Measurements from ENCODE around the gene LMF2. TPM values are rescaled to one million over a fixed set of nuclear protein-coding genes. Genes with fewer than 3 reads are reported as not detected.

LMF2 gene
- total RNA-seq, 1 experiment from 2014 or later = 56.9 TPM

GRCh38 chr22:50459016-50459415 is 48.5 kb downstream of the LMF2 start:
- ChIA-PET RAD21 (ENCODE audit: low non-redundant PET in 1 of 2, low total read pairs in 2 of 2, uncharacterized antibody in 2 of 2, unreplicated experiment in 2 of 2) (no interaction called here), CTCF (no interaction called here), POLR2A (no interaction called here)
- Histone ChIP-seq H3K9me2 (ENCODE audit: insufficient read depth) (no peaks in the 10 kb centered on the region), H3K4me1 (ENCODE audit: control insufficient read depth in 1 of 2, insufficient read depth in 2 of 2, low read length in 2 of 2) (no peaks in the 10 kb centered on the region), H3K9me3 (ENCODE audit: control insufficient read depth in 1 of 2, insufficient read depth in 1 of 2, low read depth in 1 of 2, low read length in 2 of 2) (no peaks in the 10 kb centered on the region), H3K4me3 (replicated peaks in 1 of 2; ENCODE audit: low read depth in 1 of 2, low read length in 2 of 2) (no peak overlapping the region), H4K20me1 (ENCODE audit: insufficient read depth) (no peaks in the 10 kb centered on the region), H3K27me3 (ENCODE audit: insufficient read depth, low read length) (no peaks in the 10 kb centered on the region), H3K9ac (ENCODE audit: low read length) (no peak overlapping the region), H3K4me2 (ENCODE audit: low read length) (no peak overlapping the region), H2AFZ (ENCODE audit: low read depth, low read length, poor library complexity, severe bottlenecking) (no peak overlapping the region), H3K27ac (ENCODE audit: low read depth, low read length) (no peak overlapping the region), H3K79me2 (ENCODE audit: insufficient read depth, low read length) (no peaks in the 10 kb centered on the region), H3K36me3 (ENCODE audit: control insufficient read depth in 1 of 2, insufficient read depth in 2 of 2, low read length in 2 of 2) (peaks cover 19 to 28% of the 10 kb centered on the region in 2 experiments; a peak in 3 of 4 replicates)
- intact Hi-C loops (cut with micrococcal nuclease) = no loop called here
- BruUV-seq (replicated peaks) = no TSS peak
- DNase-seq (ENCODE audit: low read depth, low spot score) (no peak), ATAC-seq (no peak)
- TF ChIP-seq ZNF274 (IDR thresholded peaks at IDR 0.05; ENCODE audit: low read depth, low read length) (no peak), CEBPB (IDR thresholded peaks at IDR 0.05; ENCODE audit: low read depth) (no peak), EZH2 (IDR thresholded peaks at IDR 0.05) (no peak), FOSL1 (IDR thresholded peaks at IDR 0.05; ENCODE audit: low read depth) (no peak), ELF1 (IDR thresholded peaks at IDR 0.05; ENCODE audit: borderline replicate concordance, low read depth) (no peak), CTCF (IDR thresholded peaks at IDR 0.05 in 2 of 3, conservative IDR thresholded peaks at IDR 0.05 in 1 of 3; ENCODE audit: borderline replicate concordance in 1 of 3, insufficient read depth in 1 of 3, low read depth in 2 of 3, low read length in 2 of 3) (no peak), TCF7L2 (IDR thresholded peaks at IDR 0.05; ENCODE audit: borderline replicate concordance, extremely low read depth, insufficient read depth, insufficient read length) (no peak), SIN3A (IDR thresholded peaks at IDR 0.05; ENCODE audit: low read depth) (no peak), EGR1 (IDR thresholded peaks at IDR 0.05; ENCODE audit: low read depth) (no peak), ZFX (IDR thresholded peaks at IDR 0.05) (no peak), SRF (IDR thresholded peaks at IDR 0.05; ENCODE audit: low read depth) (no peak), RAD21 (IDR thresholded peaks at IDR 0.05; ENCODE audit: low read depth) (no peak), CBX3 (IDR thresholded peaks at IDR 0.05; ENCODE audit: low read depth) (no peak), EZH2phosphoT487 (IDR thresholded peaks at IDR 0.05; ENCODE audit: borderline replicate concordance) (no peak), YY1 (IDR thresholded peaks at IDR 0.05; ENCODE audit: extremely low read depth, insufficient replicate concordance, low read depth, low read length) (no peak), SP1 (IDR thresholded peaks at IDR 0.05; ENCODE audit: low read depth) (no peak), JUND (IDR thresholded peaks at IDR 0.05) (no peak)
- TF ChIP-seq, protein P1, sequence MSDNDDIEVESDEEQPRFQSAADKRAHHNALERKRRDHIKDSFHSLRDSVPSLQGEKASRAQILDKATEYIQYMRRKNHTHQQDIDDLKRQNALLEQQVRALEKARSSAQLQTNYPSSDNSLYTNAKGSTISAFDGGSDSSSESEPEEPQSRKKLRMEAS (IDR thresholded peaks at IDR 0.05) = no peak
- TF ChIP-seq, protein P2, sequence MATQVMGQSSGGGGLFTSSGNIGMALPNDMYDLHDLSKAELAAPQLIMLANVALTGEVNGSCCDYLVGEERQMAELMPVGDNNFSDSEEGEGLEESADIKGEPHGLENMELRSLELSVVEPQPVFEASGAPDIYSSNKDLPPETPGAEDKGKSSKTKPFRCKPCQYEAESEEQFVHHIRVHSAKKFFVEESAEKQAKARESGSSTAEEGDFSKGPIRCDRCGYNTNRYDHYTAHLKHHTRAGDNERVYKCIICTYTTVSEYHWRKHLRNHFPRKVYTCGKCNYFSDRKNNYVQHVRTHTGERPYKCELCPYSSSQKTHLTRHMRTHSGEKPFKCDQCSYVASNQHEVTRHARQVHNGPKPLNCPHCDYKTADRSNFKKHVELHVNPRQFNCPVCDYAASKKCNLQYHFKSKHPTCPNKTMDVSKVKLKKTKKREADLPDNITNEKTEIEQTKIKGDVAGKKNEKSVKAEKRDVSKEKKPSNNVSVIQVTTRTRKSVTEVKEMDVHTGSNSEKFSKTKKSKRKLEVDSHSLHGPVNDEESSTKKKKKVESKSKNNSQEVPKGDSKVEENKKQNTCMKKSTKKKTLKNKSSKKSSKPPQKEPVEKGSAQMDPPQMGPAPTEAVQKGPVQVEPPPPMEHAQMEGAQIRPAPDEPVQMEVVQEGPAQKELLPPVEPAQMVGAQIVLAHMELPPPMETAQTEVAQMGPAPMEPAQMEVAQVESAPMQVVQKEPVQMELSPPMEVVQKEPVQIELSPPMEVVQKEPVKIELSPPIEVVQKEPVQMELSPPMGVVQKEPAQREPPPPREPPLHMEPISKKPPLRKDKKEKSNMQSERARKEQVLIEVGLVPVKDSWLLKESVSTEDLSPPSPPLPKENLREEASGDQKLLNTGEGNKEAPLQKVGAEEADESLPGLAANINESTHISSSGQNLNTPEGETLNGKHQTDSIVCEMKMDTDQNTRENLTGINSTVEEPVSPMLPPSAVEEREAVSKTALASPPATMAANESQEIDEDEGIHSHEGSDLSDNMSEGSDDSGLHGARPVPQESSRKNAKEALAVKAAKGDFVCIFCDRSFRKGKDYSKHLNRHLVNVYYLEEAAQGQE (IDR thresholded peaks at IDR 0.05; ENCODE audit: low read depth) = no peak
